T follicular helper cell (primary cell): ENCODE results near the gene STRN3.

Experiments used
- DNase-seq: peaks from one replicate; pipeline ENCODE4 v3.0.0-alpha.2; 2020; ENCODE audit warnings: low read depth

STRN3 gene

DNA sequence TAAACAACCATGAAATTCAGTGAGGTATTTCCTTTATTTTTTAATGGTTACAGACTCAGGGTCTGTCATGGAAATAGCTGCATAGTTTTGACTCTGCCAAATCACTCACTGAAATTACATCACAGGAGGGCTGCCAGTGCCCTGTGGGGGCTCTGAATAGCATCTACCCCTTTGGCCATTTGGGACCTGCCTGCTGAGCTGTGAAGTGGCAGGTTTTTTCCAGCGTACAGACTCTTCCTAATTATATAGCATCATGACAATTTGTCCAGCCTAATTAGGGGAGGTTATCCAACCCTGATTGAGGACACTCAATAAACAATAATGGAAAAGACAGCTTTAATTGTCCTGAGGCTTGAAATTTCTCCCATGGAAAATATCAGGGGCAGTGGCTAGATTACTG is 153.6 kb downstream of the STRN3 start:
- no peak for DNase-seq

GRCh38 chr14:30869551-30870155 is 156.5 kb downstream of the STRN3 start:
- DNase-seq: no peak

GRCh38 chr14:30868736-30869135 is 157.4 kb downstream of the STRN3 start:
- no peak for DNase-seq

DNA sequence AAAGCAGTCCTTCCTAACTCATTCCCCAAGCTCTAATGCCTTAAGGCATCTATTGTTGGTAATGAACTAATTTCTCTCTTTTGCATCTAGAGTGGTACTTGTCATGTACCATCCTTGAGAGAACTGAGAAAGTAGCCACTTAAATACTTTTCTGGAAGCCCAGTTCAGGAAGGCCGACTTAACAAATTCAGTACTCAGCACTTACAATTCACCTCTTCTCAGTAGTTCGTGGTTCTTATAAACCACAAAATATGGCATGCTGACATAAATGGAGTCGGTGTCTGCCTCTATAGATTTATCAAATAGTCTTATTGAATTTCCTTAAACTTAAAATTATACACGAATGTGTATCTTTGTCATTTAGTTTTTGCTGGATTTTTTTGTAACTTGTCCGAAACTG is 161.2 kb downstream of the STRN3 start:
- no peak for DNase-seq

GRCh38 chr14:30861200-30861599 is 165.0 kb downstream of the STRN3 start:
- no peak for DNase-seq

- DNase-seq: no peak
Observed at GRCh38 chr14:30855345-30856037, 170.7 kb downstream of the STRN3 start.

GRCh38 chr14:30854492-30854891 is 171.7 kb downstream of the STRN3 start:
- DNase-seq: no peak

GRCh38 chr14:30853946-30854345 is 172.2 kb downstream of the STRN3 start:
- no peak for DNase-seq

GRCh38 chr14:30849983-30850382 is 176.2 kb downstream of the STRN3 start:
- no peak for DNase-seq

DNA sequence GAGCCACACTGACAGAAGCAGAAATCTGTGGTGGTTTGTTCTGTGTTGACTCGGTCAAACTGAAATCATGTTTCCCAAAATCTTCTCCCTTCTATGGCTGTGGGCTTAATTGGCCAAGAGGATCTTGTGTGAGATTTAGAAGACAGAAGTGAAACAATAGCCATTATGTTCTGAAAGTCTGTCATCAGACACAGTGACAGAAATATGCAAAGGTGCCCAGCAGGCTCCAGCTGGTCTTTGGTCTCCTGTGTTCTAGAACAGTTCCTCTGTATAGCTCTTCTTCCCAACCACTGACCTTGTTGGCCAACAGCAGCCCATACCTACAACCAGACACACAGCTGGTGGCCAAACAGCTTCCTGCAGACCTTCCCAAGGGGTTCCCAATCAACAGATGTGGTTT is 176.8 kb downstream of the STRN3 start:
- no peak for DNase-seq

- no peak for DNase-seq
Observed at GRCh38 chr14:30848449-30849240, 177.5 kb downstream of the STRN3 start.
